PC-3 (cell line): ENCODE measurements around the gene HES7.

Experiments used
- CTCF ChIP-seq: fragments of 300-600 bp; sonication (generic); conservative IDR thresholded peaks from 2 replicates; pipeline ENCODE4 v1.5.1; 2017; ENCODE audit warnings: antibody characterized with exemption, low read depth, mild to moderate bottlenecking, low read length
- EZH2 ChIP-seq: fragments of 300-600 bp; sonication (generic); IDR thresholded peaks from one replicate; pipeline ENCODE4 v1.6.1; 2017; ENCODE audit warnings: antibody characterized with exemption, mild to moderate bottlenecking, low read length; ENCODE audit not compliant: unreplicated experiment

DNA sequence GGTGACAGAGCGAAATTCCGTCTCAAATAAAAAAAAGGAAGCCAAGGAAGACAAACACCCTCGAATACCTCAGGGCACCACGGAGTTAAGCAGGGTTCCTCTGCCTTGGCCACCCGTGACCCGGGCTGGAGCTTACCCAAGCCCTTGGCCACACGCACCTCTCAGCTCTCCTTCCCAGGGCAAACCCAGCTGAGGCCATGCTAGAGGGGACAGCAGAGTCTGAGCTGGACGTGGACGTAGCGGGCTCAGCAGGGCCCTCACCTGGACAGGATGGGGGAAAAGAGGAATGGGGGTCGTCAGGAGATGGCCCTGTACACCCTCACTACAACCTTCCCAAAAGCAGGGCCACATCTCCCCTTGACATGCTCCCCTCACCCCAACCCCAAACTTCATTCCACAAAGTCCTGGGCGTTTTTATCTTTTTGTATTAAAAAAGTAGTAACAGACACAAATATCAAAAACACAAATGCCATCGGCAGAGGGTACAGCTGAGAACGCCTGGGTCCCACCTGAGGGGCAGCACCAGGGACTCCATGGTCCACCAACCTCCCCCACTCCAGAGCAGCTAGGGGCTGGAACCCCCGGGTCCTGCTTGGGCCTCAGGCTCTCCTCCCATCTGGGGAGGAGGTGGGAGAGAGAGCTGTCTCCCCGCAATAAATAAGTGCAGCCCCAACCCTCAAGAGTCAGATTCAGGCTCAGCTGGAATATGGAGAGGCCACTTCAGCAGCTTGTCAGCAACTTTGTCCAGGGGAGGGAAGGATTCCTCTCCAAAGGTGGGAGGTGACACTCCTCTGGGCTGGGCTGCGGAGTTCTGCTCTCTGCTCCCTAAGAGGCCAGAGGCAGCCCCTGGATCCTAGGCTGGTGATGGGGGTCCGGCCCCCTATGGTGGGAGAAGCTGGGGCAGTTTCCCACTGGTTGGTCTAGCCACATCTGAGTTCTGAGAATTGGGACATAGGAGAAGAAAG, 16.4 kb upstream of the HES7 start:
- no peak for TF ChIP-seq EZH2
- no peak for TF ChIP-seq CTCF
